K562 (cell line): Measurements from ENCODE around the gene TMED6. TPM values are rescaled to one million over a fixed set of nuclear protein-coding genes. Genes with fewer than 3 reads are reported as not detected.

ENCODE experiments used
- AFF4 ChIP-seq: sonication (generic); formaldehyde crosslinking; IDR thresholded peaks from 2 replicates; pipeline ENCODE4 v1.8.0; 2023; ENCODE audit warnings: mild to moderate bottlenecking, missing genetic modification reagents
- E4F1 ChIP-seq: fragments of 250-450 bp; sonication (Bioruptor Pico); IDR thresholded peaks from 2 replicates; pipeline ENCODE4 v1.5.0; 2021; ENCODE audit warnings: mild to moderate bottlenecking, borderline replicate concordance
- ELF4 ChIP-seq: fragments of 450-650 bp; formaldehyde crosslinking; IDR thresholded peaks from 2 replicates; pipeline ENCODE4 v1.4.0; 2022; ENCODE audit warnings: missing genetic modification characterization
- MCM3 ChIP-seq: fragments of 450-650 bp; IDR thresholded peaks from 2 replicates; pipeline ENCODE4 v1.6.1; 2016
- MNT ChIP-seq, 2 experiments: fragments of 450-650 bp; conservative IDR thresholded peaks; 2 replicates each; pipeline ENCODE4 v1.6.1; 2017; ENCODE audit warnings: mild to moderate bottlenecking in 2 of 2, moderate library complexity in 2 of 2
- MYBL2 ChIP-seq, 2 experiments: fragments of 450-650 bp in 1 of 2; sonication (generic) in 1 of 2; formaldehyde crosslinking in 1 of 2; IDR thresholded peaks; 2 replicates each; pipeline versions ENCODE4 v1.6.1 to v1.8.1; 2017 to 2022; ENCODE audit warnings: borderline replicate concordance in 1 of 2, inconsistent platforms in 1 of 2, low read depth in 1 of 2, mild to moderate bottlenecking in 1 of 2, missing genetic modification reagents in 1 of 2, moderate library complexity in 1 of 2
- MYNN ChIP-seq, 2 experiments: sonication (generic); formaldehyde crosslinking in 1 of 2; IDR thresholded peaks; 2 replicates each; pipeline versions ENCODE4 v1.5.0 to v1.6.1; 2016 to 2020; ENCODE audit warnings: antibody characterized with exemption in 1 of 2, missing genetic modification reagents in 1 of 2
- NFE2 ChIP-seq: IDR thresholded peaks from 2 replicates; pipeline ENCODE4 v1.6.1; 2014; ENCODE audit warnings: antibody characterized with exemption, low read depth
- TBL1XR1 ChIP-seq, 2 experiments: IDR thresholded peaks; 2 replicates each; pipeline ENCODE4 v1.6.1; 2012; ENCODE audit warnings: improper control_type of control experiment in 2 of 2, low read length in 2 of 2, mild to moderate bottlenecking in 1 of 2
- TCF7 ChIP-seq: sonication (generic); IDR thresholded peaks from 2 replicates; pipeline ENCODE4 v1.6.1; 2016; ENCODE audit warnings: antibody characterized with exemption, borderline replicate concordance
- TEAD1 ChIP-seq, 2 experiments: fragments of 450-650 bp in 1 of 2; sonication (generic) in 1 of 2; formaldehyde crosslinking; IDR thresholded peaks; 2 replicates each; pipeline versions ENCODE4 v1.4.0 to v1.8.0; 2020 to 2022; ENCODE audit warnings: mild to moderate bottlenecking in 2 of 2, missing genetic modification reagents in 1 of 2
- ZNF146 ChIP-seq: IDR thresholded peaks from one replicate; pipeline ENCODE4 v1.6.1; 2018; ENCODE audit warnings: missing compliant biosample characterization; ENCODE audit not compliant: unreplicated experiment
- polyA plus RNA-seq, 8 experiments: library from polyadenylated mRNA; depleted of rRNA in 4 of 8; stranded (reverse) in 5 of 8; unstranded in 3 of 8; fragments of >200 nt; fragmentation: Nextera tagmentation in 2 of 8; fragmentation: Illumina TruSeq in 1 of 8; extraction: Ambion mirVana in 2 of 8; extraction: Trizol in 1 of 8; gene quantifications; 2 replicates each; pipeline versions ENCODE4 v1.2.1 to v1.2.3, GENCODE V29; 2011 to 2014; ENCODE audit warnings: inconsistent platforms in 1 of 8, missing spikeins in 1 of 8
- total RNA-seq, 7 experiments: library from RNA; depleted of rRNA in 6 of 7; stranded (reverse); fragments of >200 nt in 6 of 7; fragmentation: Illumina TruSeq in 2 of 7; extraction: Trizol in 2 of 7; gene quantifications; 2 replicates each; pipeline versions ENCODE4 v1.2.1 to v1.2.3, GENCODE V29; 2011 to 2021; ENCODE audit warnings: low replicate concordance in 1 of 7
- TF ChIP-seq, protein P1 (sequence below), 2 experiments: fragments of 450-650 bp; IDR thresholded peaks; 2 replicates each; pipeline ENCODE4 v1.6.1; 2018; ENCODE audit warnings: mild to moderate bottlenecking in 2 of 2, low read depth in 1 of 2; ENCODE audit not compliant: partially characterized antibody in 2 of 2

TMED6 gene
- total and polyA plus RNA-seq, 9 of the 15 experiments (the other 6 are each of a cell fraction or from before 2014, with no cell fraction given), result 0.14 to 0.45 (median 0.25) TPM; not detected in 2

DNA sequence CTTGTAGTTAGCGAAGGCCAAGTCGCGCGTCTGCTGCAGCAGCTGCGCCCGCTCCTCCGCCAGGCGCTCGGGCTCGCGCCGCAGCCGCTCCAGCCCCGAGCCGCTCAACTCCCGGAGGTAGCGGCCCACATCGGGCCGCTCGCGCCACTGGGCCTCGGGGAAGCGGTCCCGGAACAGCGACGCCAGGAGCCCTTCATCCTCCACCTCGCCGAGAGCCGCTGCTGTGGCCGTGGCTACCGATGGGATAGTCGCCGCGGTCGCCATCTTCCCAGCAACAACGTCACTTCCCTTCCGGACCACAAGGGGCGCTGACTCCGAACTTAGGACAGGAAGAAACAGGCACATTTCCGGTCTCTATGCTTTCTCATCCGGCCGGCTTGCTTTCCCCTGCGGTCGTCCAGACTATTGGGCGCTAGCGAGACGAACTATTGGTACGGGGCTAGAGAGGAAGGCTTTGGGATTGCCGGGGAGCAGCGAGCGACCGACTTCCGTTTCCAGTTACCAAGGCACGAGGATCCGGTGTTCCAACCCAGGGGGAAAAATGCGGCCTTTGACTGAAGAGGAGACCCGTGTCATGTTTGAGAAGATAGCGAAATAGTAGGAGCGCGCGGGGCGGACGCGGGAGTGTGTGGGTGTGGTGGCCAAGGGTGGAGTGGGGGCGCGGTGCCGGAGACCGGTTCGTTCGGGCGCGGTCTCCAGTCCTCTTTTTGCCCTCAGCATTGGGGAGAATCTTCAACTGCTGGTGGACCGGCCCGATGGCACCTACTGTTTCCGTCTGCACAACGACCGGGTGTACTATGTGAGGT lies 12.1 kb downstream of the TMED6 start, which contains the start of the genes COG8 and NIP7 (continued):
- TF ChIP-seq, protein P1, sequence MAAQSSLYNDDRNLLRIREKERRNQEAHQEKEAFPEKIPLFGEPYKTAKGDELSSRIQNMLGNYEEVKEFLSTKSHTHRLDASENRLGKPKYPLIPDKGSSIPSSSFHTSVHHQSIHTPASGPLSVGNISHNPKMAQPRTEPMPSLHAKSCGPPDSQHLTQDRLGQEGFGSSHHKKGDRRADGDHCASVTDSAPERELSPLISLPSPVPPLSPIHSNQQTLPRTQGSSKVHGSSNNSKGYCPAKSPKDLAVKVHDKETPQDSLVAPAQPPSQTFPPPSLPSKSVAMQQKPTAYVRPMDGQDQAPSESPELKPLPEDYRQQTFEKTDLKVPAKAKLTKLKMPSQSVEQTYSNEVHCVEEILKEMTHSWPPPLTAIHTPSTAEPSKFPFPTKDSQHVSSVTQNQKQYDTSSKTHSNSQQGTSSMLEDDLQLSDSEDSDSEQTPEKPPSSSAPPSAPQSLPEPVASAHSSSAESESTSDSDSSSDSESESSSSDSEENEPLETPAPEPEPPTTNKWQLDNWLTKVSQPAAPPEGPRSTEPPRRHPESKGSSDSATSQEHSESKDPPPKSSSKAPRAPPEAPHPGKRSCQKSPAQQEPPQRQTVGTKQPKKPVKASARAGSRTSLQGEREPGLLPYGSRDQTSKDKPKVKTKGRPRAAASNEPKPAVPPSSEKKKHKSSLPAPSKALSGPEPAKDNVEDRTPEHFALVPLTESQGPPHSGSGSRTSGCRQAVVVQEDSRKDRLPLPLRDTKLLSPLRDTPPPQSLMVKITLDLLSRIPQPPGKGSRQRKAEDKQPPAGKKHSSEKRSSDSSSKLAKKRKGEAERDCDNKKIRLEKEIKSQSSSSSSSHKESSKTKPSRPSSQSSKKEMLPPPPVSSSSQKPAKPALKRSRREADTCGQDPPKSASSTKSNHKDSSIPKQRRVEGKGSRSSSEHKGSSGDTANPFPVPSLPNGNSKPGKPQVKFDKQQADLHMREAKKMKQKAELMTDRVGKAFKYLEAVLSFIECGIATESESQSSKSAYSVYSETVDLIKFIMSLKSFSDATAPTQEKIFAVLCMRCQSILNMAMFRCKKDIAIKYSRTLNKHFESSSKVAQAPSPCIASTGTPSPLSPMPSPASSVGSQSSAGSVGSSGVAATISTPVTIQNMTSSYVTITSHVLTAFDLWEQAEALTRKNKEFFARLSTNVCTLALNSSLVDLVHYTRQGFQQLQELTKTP (IDR thresholded peaks at IDR 0.05; ENCODE audit: low read depth in 1 of 2, partially characterized antibody in 2 of 2), result peak in 1 of 2 experiments; percentile 55
- TF ChIP-seq TEAD1 (CRISPR knock-in tag; IDR thresholded peaks at IDR 0.05), result peak in 1 of 2 experiments; percentile 72; a peak in 1 of 4 replicates
- TF ChIP-seq ELF4 (CRISPR knock-in tag), result 0 out of 2 replicates have a peak, but pooled peaks have one; percentile 56
- TF ChIP-seq AFF4 (CRISPR knock-in tag), result peak; percentile 96
- TF ChIP-seq MNT (conservative IDR thresholded peaks at IDR 0.05), result peak; percentile 95 to 98
- no peak for TF ChIP-seq TCF7
- no peak for TF ChIP-seq ZNF146 (CRISPR knock-in tag)
- TF ChIP-seq MCM3, result no peak
- peak in 1 of 2 experiments; percentile 37; a peak in 1 of 4 replicates for TF ChIP-seq TBL1XR1 (IDR thresholded peaks at IDR 0.05; ENCODE audit: low read length in 2 of 2)
- TF ChIP-seq MYBL2 (IDR thresholded peaks at IDR 0.05; ENCODE audit: low read depth), result no peak
- TF ChIP-seq MYBL2 (CRISPR knock-in tag; IDR thresholded peaks at IDR 0.05; ENCODE audit: borderline replicate concordance), result no peak
- TF ChIP-seq MYNN (IDR thresholded peaks at IDR 0.05), result no peak
- no peak for TF ChIP-seq MYNN (CRISPR knock-in tag; IDR thresholded peaks at IDR 0.05)
- TF ChIP-seq E4F1 (CRISPR knock-in tag), result no peak
- TF ChIP-seq NFE2, result no peak
